Measurements from ENCODE around the gene STK36.
A peak's percentile ranks its signal among the peaks of the same experiment; 100 is the strongest.

Gene STK36

DNA sequence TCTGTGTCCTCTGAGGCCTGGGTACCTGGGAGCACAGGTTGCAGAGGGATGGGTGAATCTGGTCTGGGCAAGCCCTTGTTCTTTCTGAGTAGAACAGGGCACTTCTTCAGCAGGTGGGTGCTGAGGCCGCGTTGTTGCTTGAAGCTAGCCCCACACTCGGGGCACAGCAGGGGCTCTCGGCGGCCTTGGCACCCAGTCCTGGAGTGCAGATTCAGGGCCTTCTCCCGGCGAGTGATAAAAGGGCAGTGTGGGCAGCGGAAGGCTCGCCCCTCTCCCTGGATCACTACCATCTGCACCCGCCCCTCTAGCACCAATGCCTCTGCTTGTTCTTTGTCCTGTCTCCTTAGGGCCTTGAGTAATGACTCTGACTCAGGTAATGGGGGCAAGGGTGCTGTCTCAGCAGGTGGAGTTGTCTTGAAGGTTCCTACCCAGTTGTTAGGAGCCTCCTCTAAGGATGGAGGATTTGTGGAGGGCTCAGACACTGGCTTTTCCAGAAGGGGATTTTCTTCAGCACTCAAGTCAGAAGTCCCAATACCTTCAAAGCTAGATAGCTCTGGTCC, 28.1 kb upstream of the STK36 start:
- no peaks in the 10 kb centered on the region for H3K4me1 ChIP-seq (ENCODE audit: control insufficient read depth, insufficient read depth, low read length, poor library complexity, severe bottlenecking)
- H3K4me3 ChIP-seq (ENCODE audit: extremely low read depth, insufficient read depth, low read length, poor library complexity, severe bottlenecking): no peak overlapping the region
- WGBS, 2 experiments (ENCODE audit: insufficient coverage in 2 of 2): 98 to 100% methylated on average over 7 to 9 of the region's 10 CpGs
- H3K9me3 ChIP-seq (ENCODE audit: control insufficient read depth, low read length): no peaks in the 10 kb centered on the region
- peaks cover 97% of the 10 kb centered on the region for H3K36me3 ChIP-seq (ENCODE audit: control insufficient read depth, insufficient read depth, low read length)
- no peak overlapping the region for H3K27ac ChIP-seq (ENCODE audit: low read depth, low read length, severe bottlenecking)

DNA sequence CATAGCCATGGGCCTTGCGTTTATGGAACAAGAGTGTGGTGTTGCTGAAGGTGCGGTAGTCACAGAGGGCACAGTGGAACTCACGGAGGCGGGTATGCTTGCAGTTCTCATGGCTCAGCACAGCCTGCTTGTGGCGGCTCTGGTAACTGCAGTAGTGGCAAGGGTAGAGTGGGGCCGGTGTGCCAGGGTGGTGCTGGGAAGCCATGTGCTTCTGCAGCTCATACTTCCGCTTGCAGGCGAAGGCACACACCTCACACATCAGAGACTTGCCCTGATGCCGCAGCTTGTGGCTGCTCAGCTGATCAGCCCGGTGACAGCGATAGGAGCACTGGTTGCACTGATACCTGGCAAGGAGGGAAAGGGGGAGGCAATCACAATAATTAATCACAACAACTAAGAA, 27.2 kb upstream of the STK36 start:
- H3K4me1 ChIP-seq (ENCODE audit: control insufficient read depth, insufficient read depth, low read length, poor library complexity, severe bottlenecking): no peaks in the 10 kb centered on the region
- no peak overlapping the region for H3K4me3 ChIP-seq (ENCODE audit: extremely low read depth, insufficient read depth, low read length, poor library complexity, severe bottlenecking)
- H3K36me3 ChIP-seq (ENCODE audit: control insufficient read depth, insufficient read depth, low read length): peaks cover 98% of the 10 kb centered on the region
- WGBS, 2 experiments (ENCODE audit: insufficient coverage in 2 of 2): 91 to 95% methylated on average over 8 to 9 of the region's 11 CpGs
- no peaks in the 10 kb centered on the region for H3K9me3 ChIP-seq (ENCODE audit: control insufficient read depth, low read length)
- H3K27ac ChIP-seq (ENCODE audit: low read depth, low read length, severe bottlenecking): no peak overlapping the region

DNA sequence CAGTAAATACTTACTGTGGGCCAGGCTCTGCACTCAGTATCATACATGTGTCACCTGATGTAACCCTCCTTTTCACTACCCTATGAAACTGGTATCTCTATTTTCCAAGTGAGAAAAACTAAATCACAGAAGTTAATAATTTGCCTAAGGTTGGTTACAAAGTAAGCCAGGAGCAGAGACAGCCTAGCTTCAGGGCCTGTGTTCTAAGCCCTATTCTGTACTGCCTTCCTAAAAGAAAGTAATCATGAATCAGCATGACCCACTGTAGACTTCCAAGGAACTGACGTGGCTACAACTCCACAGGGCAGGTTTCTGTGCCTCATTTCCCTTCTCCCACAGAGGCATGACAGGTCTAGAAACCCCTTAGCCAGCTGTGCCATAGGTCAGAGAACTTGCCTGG, 26.8 kb upstream of the STK36 start:
- WGBS, 2 experiments (ENCODE audit: insufficient coverage in 2 of 2): 86 to 100% methylated on average over 1 of the region's 1 CpG
- no peak overlapping the region for H3K4me3 ChIP-seq (ENCODE audit: extremely low read depth, insufficient read depth, low read length, poor library complexity, severe bottlenecking)
- no peaks in the 10 kb centered on the region for H3K4me1 ChIP-seq (ENCODE audit: control insufficient read depth, insufficient read depth, low read length, poor library complexity, severe bottlenecking)
- H3K36me3 ChIP-seq (ENCODE audit: control insufficient read depth, insufficient read depth, low read length): peaks cover 98% of the 10 kb centered on the region
- no peaks in the 10 kb centered on the region for H3K9me3 ChIP-seq (ENCODE audit: control insufficient read depth, low read length)
- H3K27ac ChIP-seq (ENCODE audit: low read depth, low read length, severe bottlenecking): no peak overlapping the region

DNA sequence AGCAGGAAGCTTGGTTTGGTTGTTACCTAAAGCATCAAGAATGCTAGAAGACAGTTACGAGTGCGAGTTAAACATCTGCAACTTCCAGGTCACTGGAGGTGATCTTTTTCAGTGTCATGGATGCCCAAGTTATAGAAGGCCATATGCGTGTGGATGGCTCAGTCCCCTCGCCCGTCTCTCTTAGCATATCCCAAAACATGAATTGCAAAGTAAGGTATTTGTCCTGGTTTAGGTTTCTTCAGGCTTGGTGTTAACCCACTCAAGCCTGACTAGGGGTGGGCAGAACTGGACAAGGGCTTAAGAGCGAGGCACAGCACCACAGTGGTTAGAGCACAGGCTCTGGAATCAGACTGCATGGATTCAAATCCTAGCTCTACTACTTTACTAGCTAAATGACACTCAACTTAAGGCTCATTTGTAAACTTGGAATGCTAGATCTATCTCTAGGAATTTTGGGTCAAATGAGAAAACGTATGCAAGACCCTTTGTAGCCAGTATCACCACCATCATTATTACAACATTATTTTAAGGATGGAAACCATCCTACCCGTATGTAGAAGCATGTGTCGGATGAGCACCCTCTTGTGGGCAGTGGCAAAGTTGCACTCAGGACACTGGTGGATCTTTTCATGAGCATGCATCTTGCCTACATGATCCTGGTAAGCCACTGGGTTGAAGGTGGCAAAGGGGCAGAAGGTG, 23.6 kb upstream of the STK36 start:
- Histone ChIP-seq H3K27ac (ENCODE audit: low read depth, low read length, severe bottlenecking) (no peak overlapping the region), H3K9me3 (ENCODE audit: control insufficient read depth, low read length) (no peaks in the 10 kb centered on the region), H3K4me1 (ENCODE audit: control insufficient read depth, insufficient read depth, low read length, poor library complexity, severe bottlenecking) (no peaks in the 10 kb centered on the region), H3K36me3 (ENCODE audit: control insufficient read depth, insufficient read depth, low read length) (peaks cover 98% of the 10 kb centered on the region), H3K4me3 (ENCODE audit: extremely low read depth, insufficient read depth, low read length, poor library complexity, severe bottlenecking) (no peak overlapping the region)
- 69 to 79% methylated on average over 5 to 6 of the region's 9 CpGs for WGBS, 2 experiments (ENCODE audit: insufficient coverage in 2 of 2)

DNA sequence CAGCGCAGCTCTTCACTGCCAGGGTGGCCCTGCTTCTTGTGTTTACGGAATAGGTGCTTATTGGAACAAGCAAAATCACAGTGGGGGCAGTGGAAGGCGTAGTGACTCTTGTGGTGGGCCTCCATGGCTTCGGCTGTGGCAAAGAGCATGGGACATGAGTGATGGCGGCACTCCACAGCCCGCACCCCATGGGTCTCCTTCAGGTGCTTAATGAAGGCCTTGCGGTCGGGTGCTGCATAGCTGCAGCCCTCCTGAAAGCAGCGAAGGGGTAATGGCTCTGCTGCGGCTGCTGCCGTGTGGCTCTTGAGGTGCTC, 23.1 kb upstream of the STK36 start:
- no peak overlapping the region for H3K27ac ChIP-seq (ENCODE audit: low read depth, low read length, severe bottlenecking)
- WGBS, 2 experiments (ENCODE audit: insufficient coverage in 2 of 2): 93 to 95% methylated on average over 10 to 11 of the region's 11 CpGs
- peaks cover 98% of the 10 kb centered on the region for H3K36me3 ChIP-seq (ENCODE audit: control insufficient read depth, insufficient read depth, low read length)
- no peaks in the 10 kb centered on the region for H3K4me1 ChIP-seq (ENCODE audit: control insufficient read depth, insufficient read depth, low read length, poor library complexity, severe bottlenecking)
- H3K9me3 ChIP-seq (ENCODE audit: control insufficient read depth, low read length): no peaks in the 10 kb centered on the region
- H3K4me3 ChIP-seq (ENCODE audit: extremely low read depth, insufficient read depth, low read length, poor library complexity, severe bottlenecking): no peak overlapping the region

DNA sequence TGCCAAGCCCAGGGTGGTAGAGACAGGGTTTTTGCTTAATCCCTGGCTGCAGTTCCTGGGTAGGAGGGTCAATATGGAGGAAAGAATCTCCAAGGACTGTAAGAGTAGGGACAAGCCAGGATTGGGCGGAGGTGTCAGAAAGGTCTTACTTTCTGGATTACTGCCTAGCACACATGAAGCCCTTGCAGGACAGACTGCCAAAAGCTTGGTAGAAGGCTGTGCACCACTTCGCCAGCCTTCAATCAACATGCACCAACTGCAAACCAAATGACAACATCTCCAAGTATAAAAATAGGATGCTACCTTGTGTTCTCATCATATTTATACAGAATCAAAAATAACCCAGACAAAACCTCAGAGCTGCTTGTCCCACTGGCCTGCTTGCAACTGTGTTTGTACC, 16.1 kb upstream of the STK36 start:
- Histone ChIP-seq H3K27ac (ENCODE audit: low read depth, low read length, severe bottlenecking) (no peak overlapping the region), H3K4me3 (ENCODE audit: extremely low read depth, insufficient read depth, low read length, poor library complexity, severe bottlenecking) (no peak overlapping the region), H3K9me3 (ENCODE audit: control insufficient read depth, low read length) (no peaks in the 10 kb centered on the region), H3K36me3 (ENCODE audit: control insufficient read depth, insufficient read depth, low read length) (peaks cover 71% of the 10 kb centered on the region), H3K4me1 (ENCODE audit: control insufficient read depth, insufficient read depth, low read length, poor library complexity, severe bottlenecking) (no peaks in the 10 kb centered on the region)
- 88 to 100% methylated on average over 1 of the region's 2 CpGs for WGBS, 2 experiments (ENCODE audit: insufficient coverage in 2 of 2)

DNA sequence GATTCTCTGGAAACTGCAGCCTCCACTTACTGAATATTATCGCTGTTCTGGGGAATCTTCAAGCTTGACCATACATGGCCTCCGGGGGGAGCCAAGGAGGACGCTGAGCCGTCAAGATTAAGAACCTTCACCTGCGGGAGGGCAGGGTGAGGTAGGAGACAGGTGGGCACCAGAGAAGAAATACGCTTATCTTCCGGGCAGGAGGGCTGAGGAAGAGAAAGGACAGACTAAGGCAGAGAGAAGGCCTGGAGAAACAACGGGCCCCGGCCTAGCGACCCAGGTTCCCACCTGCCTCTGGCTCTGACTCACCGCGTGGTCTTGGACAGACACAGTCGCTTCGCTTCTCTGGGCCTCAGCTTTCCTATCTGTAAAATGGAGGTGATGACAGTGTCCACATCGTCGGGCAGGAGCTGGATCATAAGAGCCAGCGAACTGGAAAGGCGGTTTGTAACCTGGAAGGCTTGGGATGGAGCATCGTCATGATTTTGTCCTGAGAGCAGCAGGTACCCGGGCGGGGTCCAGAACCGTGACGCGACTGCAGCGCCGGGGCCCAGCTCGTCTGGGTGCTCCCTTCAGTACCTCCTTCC, 13.1 kb upstream of the STK36 start:
- 2 to 4% methylated on average over 25 of the region's 27 CpGs for WGBS, 2 experiments (ENCODE audit: insufficient coverage in 2 of 2)
- Histone ChIP-seq H3K4me3 (ENCODE audit: extremely low read depth, insufficient read depth, low read length, poor library complexity, severe bottlenecking) (peak overlapping the region; percentile 89), H3K36me3 (ENCODE audit: control insufficient read depth, insufficient read depth, low read length) (peaks cover 69% of the 10 kb centered on the region), H3K4me1 (ENCODE audit: control insufficient read depth, insufficient read depth, low read length, poor library complexity, severe bottlenecking) (no peaks in the 10 kb centered on the region), H3K9me3 (ENCODE audit: control insufficient read depth, low read length) (no peaks in the 10 kb centered on the region), H3K27ac (ENCODE audit: low read depth, low read length, severe bottlenecking) (peak overlapping the region; percentile 16)

DNA sequence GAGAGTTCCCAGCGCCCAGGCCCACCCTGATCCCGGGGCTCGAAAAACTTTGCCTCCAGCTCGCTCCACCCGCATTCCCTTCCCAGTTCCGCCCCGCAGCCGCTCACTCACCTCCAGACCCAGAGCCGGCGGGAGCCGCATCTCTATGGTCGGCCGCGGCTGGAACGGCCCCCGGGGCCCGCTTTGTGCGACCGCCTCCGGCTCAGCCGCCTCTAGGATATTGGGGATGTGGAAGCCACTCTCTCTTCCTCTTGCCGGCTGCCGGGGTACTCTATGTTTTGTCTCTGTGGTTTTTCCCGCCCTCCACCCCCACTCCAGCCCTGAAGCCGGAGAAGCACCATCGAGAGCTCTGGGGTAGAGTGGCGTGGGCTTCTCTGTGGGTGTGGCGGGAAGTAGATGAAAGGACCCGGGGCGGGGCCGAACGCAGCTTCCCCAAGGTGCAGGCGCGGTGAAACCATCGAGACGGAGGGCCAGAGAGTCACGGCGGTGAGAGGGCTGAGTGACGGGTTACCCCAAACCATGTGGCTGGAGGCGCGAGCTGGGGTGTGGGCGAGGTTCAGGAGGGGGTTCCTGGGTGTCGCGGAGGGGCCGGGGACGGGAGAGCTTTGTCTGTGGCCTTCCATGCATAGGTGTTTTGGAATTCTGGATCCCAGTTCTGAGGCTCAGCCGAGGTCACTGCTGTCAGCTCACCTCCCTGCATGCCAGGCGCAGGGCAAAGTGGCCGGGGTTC, 12.5 kb upstream of the STK36 start, which contains the start of the genes BCS1L and ZNF142:
BCS1L (plus strand) TSS at position 426 of the 730 bp plus-strand sequence. CDS start 1,305 bp downstream, outside the sequence.
ZNF142 (minus strand) TSS at position 366 of the 730 bp plus-strand sequence. CDS start 3,194 bp downstream, outside the sequence.
- H3K4me3 ChIP-seq (ENCODE audit: extremely low read depth, insufficient read depth, low read length, poor library complexity, severe bottlenecking): peak within 1 kb of the TSS; percentile 89
- H3K4me1 ChIP-seq (ENCODE audit: control insufficient read depth, insufficient read depth, low read length, poor library complexity, severe bottlenecking): no peaks in the 10 kb centered on the region
- H3K36me3 ChIP-seq (ENCODE audit: control insufficient read depth, insufficient read depth, low read length): peaks cover 69% of the 10 kb centered on the region
- H3K27ac ChIP-seq (ENCODE audit: low read depth, low read length, severe bottlenecking): peak within 1 kb of the TSS; percentile 31
- WGBS, 2 experiments (ENCODE audit: insufficient coverage in 2 of 2): 0 to 1% methylated on average over 18 to 33 of the region's 49 CpGs
- H3K9me3 ChIP-seq (ENCODE audit: control insufficient read depth, low read length): no peaks in the 10 kb centered on the region

DNA sequence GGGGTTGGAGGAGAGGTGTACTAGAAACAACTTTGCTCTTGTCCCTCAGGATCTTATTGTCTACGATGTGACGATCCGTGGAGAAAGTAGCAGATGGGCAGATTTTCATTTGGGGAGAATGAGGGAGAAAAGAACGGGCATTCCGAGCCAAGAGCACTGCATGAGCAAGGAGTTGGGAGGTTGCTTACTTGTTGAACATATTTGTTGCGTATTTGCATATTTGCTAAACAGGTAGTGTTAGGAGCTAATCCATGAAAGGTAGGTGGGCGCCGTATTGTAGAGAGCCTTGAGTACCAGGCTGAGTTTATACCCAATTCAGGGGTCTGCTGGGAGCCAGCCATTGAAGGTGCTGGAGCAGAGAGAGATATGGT, 11.9 kb upstream of the STK36 start:
- H3K4me1 ChIP-seq (ENCODE audit: control insufficient read depth, insufficient read depth, low read length, poor library complexity, severe bottlenecking): no peaks in the 10 kb centered on the region
- H3K9me3 ChIP-seq (ENCODE audit: control insufficient read depth, low read length): no peaks in the 10 kb centered on the region
- 32 to 36% methylated on average over 7 to 8 of the region's 8 CpGs for WGBS, 2 experiments (ENCODE audit: insufficient coverage in 2 of 2)
- peak overlapping the region; percentile 89 for H3K4me3 ChIP-seq (ENCODE audit: extremely low read depth, insufficient read depth, low read length, poor library complexity, severe bottlenecking)
- peaks cover 69% of the 10 kb centered on the region for H3K36me3 ChIP-seq (ENCODE audit: control insufficient read depth, insufficient read depth, low read length)
- H3K27ac ChIP-seq (ENCODE audit: low read depth, low read length, severe bottlenecking): no peak overlapping the region

DNA sequence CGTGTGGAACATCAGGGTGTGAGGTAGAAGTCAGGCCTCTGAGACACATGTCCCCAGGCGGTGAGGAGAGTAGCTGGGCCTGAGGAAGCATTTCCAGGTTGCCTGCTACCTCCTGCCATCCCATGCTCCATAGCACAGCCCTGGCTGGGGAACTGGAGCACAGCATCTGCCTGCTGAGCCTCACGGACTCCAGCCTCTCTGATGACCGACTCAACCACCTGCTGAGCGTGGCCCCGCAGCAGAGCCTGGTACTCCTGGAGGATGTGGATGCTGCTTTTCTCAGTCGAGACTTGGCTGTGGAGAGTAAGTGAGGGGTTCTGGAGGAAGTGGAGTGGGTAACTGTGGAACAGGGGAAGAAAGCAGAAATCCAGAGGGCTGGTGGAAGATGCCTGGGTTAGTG, 9.5 kb upstream of the STK36 start:
- peaks cover 66% of the 10 kb centered on the region for H3K36me3 ChIP-seq (ENCODE audit: control insufficient read depth, insufficient read depth, low read length)
- no peak overlapping the region for H3K27ac ChIP-seq (ENCODE audit: low read depth, low read length, severe bottlenecking)
- H3K4me3 ChIP-seq (ENCODE audit: extremely low read depth, insufficient read depth, low read length, poor library complexity, severe bottlenecking): no peak overlapping the region
- no peaks in the 10 kb centered on the region for H3K9me3 ChIP-seq (ENCODE audit: control insufficient read depth, low read length)
- WGBS, 2 experiments (ENCODE audit: insufficient coverage in 2 of 2): 95 to 96% methylated on average over 3 to 5 of the region's 7 CpGs
- H3K4me1 ChIP-seq (ENCODE audit: control insufficient read depth, insufficient read depth, low read length, poor library complexity, severe bottlenecking): no peaks in the 10 kb centered on the region
